ENCODE results near the gene ANGPTL2. TPM values are rescaled to one million over a fixed set of nuclear protein-coding genes. Genes with fewer than 3 reads are reported as not detected.
A peak's percentile ranks its signal among the peaks of the same experiment; 100 is the strongest.

Gene ANGPTL2
- total RNA-seq, 4 donors from 2014 or later = 10.2 to 65.3 (median 32.0) TPM

GRCh38 chr9:127154390-127155191 is 32.2 kb upstream of the ANGPTL2 start:
- H3K4me3 ChIP-seq = no peak overlapping the region
- peak; percentile 47 to 68 for DNase-seq
- intact Hi-C loops (cut with DNase I; ENCODE audit: low total_unique reads) = no loop called here
- H3K27me3 ChIP-seq = no peaks in the 10 kb centered on the region
- TF ChIP-seq CTCF (IDR thresholded peaks at IDR 0.05) = no peak
- TF ChIP-seq POLR2A (IDR thresholded peaks at IDR 0.05) = no peak
- H3K9me3 ChIP-seq = no peaks in the 10 kb centered on the region
- H3K4me1 ChIP-seq = no peaks in the 10 kb centered on the region
- no peaks in the 10 kb centered on the region for H3K36me3 ChIP-seq
- peak overlapping the region; percentile 54 to 65 for H3K27ac ChIP-seq

- intact Hi-C loops (cut with DNase I; ENCODE audit: low total_unique reads) = no loop called here
- H3K4me1 ChIP-seq = no peaks in the 10 kb centered on the region
- no peak overlapping the region for H3K4me3 ChIP-seq
- peak in 1 of 2 donors; percentile 14 for DNase-seq
- peak overlapping the region; percentile 54 to 65 for H3K27ac ChIP-seq
- TF ChIP-seq POLR2A (IDR thresholded peaks at IDR 0.05) (no peak), CTCF (IDR thresholded peaks at IDR 0.05) (no peak)
- no peaks in the 10 kb centered on the region for H3K27me3 ChIP-seq
- H3K36me3 ChIP-seq = no peaks in the 10 kb centered on the region
- H3K9me3 ChIP-seq = no peaks in the 10 kb centered on the region
These were observed 31.6 kb upstream of the ANGPTL2 start for GRCh38 chr9:127154003-127154389.

GRCh38 chr9:127153501-127153900 is 31.1 kb upstream of the ANGPTL2 start:
- Histone ChIP-seq H3K27me3 (no peaks in the 10 kb centered on the region), H3K9me3 (no peaks in the 10 kb centered on the region), H3K27ac (no peak overlapping the region), H3K4me3 (no peak overlapping the region), H3K36me3 (no peaks in the 10 kb centered on the region), H3K4me1 (no peaks in the 10 kb centered on the region)
- intact Hi-C loops (cut with DNase I; ENCODE audit: low total_unique reads) = no loop called here
- TF ChIP-seq CTCF (IDR thresholded peaks at IDR 0.05) (no peak), POLR2A (IDR thresholded peaks at IDR 0.05) (no peak)
- peak in 1 of 2 donors; percentile 12 for DNase-seq

- intact Hi-C loops (cut with DNase I; ENCODE audit: low total_unique reads) = no loop called here
- peak in 1 of 2 donors; percentile 7 for DNase-seq
- TF ChIP-seq CTCF (IDR thresholded peaks at IDR 0.05) (no peak), POLR2A (IDR thresholded peaks at IDR 0.05) (no peak)
These were observed 27.3 kb upstream of the ANGPTL2 start for GRCh38 chr9:127149463-127150390.

GRCh38 chr9:127149010-127149409 is 26.6 kb upstream of the ANGPTL2 start:
- Histone ChIP-seq H3K4me3 (no peak overlapping the region), H3K27ac (no peak overlapping the region), H3K4me1 (no peaks in the 10 kb centered on the region), H3K36me3 (no peaks in the 10 kb centered on the region), H3K9me3 (no peaks in the 10 kb centered on the region), H3K27me3 (no peaks in the 10 kb centered on the region)
- intact Hi-C loops (cut with DNase I; ENCODE audit: low total_unique reads) = no loop called here
- DNase-seq = peak in 1 of 2 donors; percentile 8
- TF ChIP-seq POLR2A (IDR thresholded peaks at IDR 0.05) = no peak
- no peak for TF ChIP-seq CTCF (IDR thresholded peaks at IDR 0.05)

More at GRCh38 chr9:127149463-127150390, 27.3 kb upstream of the ANGPTL2 start:
- H3K27ac ChIP-seq = no peak overlapping the region
- H3K4me1 ChIP-seq = no peaks in the 10 kb centered on the region
- H3K9me3 ChIP-seq = no peaks in the 10 kb centered on the region
- H3K27me3 ChIP-seq = no peaks in the 10 kb centered on the region
- no peak overlapping the region for H3K4me3 ChIP-seq
- no peaks in the 10 kb centered on the region for H3K36me3 ChIP-seq

Measured in uterus (tissue), 4 donors.